IPS-18a (cell line): ENCODE data around the gene SUN1.

ENCODE experiments used
- H3K27ac ChIP-seq: one replicate; pipeline ENCODE4 v1.5.1; 2013; ENCODE audit warnings: low read length
- H3K27me3 ChIP-seq: one replicate; pipeline ENCODE4 v1.6.1; 2013; ENCODE audit warnings: mild to moderate bottlenecking, low read length; ENCODE audit not compliant: control insufficient read depth, insufficient read depth
- H3K36me3 ChIP-seq: one replicate; pipeline ENCODE4 v1.6.1; 2013; ENCODE audit warnings: low read depth, low read length; ENCODE audit not compliant: control insufficient read depth
- H3K4me1 ChIP-seq: one replicate; pipeline ENCODE4 v1.6.1; 2013; ENCODE audit warnings: low read depth, low read length; ENCODE audit not compliant: control insufficient read depth
- H3K4me3 ChIP-seq: one replicate; pipeline ENCODE4 v1.5.1; 2013; ENCODE audit warnings: low read length
- H3K9ac ChIP-seq: one replicate; pipeline ENCODE4 v1.6.1; 2013; ENCODE audit warnings: mild to moderate bottlenecking, low read length, moderate library complexity
- H3K9me3 ChIP-seq: one replicate; pipeline ENCODE4 v1.6.1; 2013; ENCODE audit warnings: low read depth, low read length; ENCODE audit not compliant: control insufficient read depth

Gene SUN1

GRCh38 chr7:830069-830468 is 2.2 kb upstream of the SUN1 start:
- no peaks in the 10 kb centered on the region for H3K36me3 ChIP-seq
- no peaks in the 10 kb centered on the region for H3K9me3 ChIP-seq
- no peak overlapping the region for H3K27ac ChIP-seq
- no peak overlapping the region for H3K9ac ChIP-seq
- no peak overlapping the region for H3K4me3 ChIP-seq
- no peaks in the 10 kb centered on the region for H3K27me3 ChIP-seq
- H3K4me1 ChIP-seq, result peaks cover 11% of the 10 kb centered on the region

- Histone ChIP-seq H3K9ac (no peak overlapping the region), H3K36me3 (no peaks in the 10 kb centered on the region), H3K4me1 (peaks cover 7% of the 10 kb centered on the region), H3K4me3 (no peak overlapping the region), H3K27ac (no peak overlapping the region), H3K27me3 (no peaks in the 10 kb centered on the region), H3K9me3 (no peaks in the 10 kb centered on the region)
Measured at GRCh38 chr7:831596-832166, 595 bp upstream of the SUN1 start.

GRCh38 chr7:832968-833424 is 720 bp downstream of the SUN1 start:
- H3K9ac ChIP-seq, result no peak overlapping the region
- no peak overlapping the region for H3K27ac ChIP-seq
- peaks cover 7% of the 10 kb centered on the region for H3K4me1 ChIP-seq

GRCh38 chr7:833601-834258 is 1.5 kb downstream of the SUN1 start:
- Histone ChIP-seq H3K27me3 (no peaks in the 10 kb centered on the region), H3K4me1 (peaks cover 7% of the 10 kb centered on the region), H3K4me3 (no peak overlapping the region), H3K36me3 (peaks cover under 1% of the 10 kb centered on the region), H3K9me3 (no peaks in the 10 kb centered on the region), H3K9ac (no peak overlapping the region), H3K27ac (no peak overlapping the region)

More at GRCh38 chr7:832968-833424, 720 bp downstream of the SUN1 start:
- Histone ChIP-seq H3K36me3 (no peaks in the 10 kb centered on the region), H3K4me3 (no peak overlapping the region), H3K27me3 (no peaks in the 10 kb centered on the region), H3K9me3 (no peaks in the 10 kb centered on the region)

GRCh38 chr7:834277-834676 is 2.0 kb downstream of the SUN1 start:
- peaks cover 6% of the 10 kb centered on the region for H3K36me3 ChIP-seq
- no peak overlapping the region for H3K4me3 ChIP-seq
- H3K27me3 ChIP-seq, result no peaks in the 10 kb centered on the region
- peaks cover 7% of the 10 kb centered on the region for H3K4me1 ChIP-seq
- no peak overlapping the region for H3K27ac ChIP-seq
- H3K9ac ChIP-seq, result no peak overlapping the region
- H3K9me3 ChIP-seq, result no peaks in the 10 kb centered on the region

GRCh38 chr7:835021-835420 is 2.7 kb downstream of the SUN1 start:
- H3K4me3 ChIP-seq, result no peak overlapping the region
- H3K36me3 ChIP-seq, result peaks cover 11% of the 10 kb centered on the region
- H3K4me1 ChIP-seq, result peaks cover 7% of the 10 kb centered on the region
- no peak overlapping the region for H3K27ac ChIP-seq
- no peaks in the 10 kb centered on the region for H3K9me3 ChIP-seq
- no peaks in the 10 kb centered on the region for H3K27me3 ChIP-seq
- no peak overlapping the region for H3K9ac ChIP-seq

GRCh38 chr7:835485-836401 is 3.5 kb downstream of the SUN1 start:
- Histone ChIP-seq H3K4me3 (no peak overlapping the region), H3K27me3 (no peaks in the 10 kb centered on the region), H3K4me1 (peaks cover 7% of the 10 kb centered on the region), H3K27ac (no peak overlapping the region), H3K9me3 (no peaks in the 10 kb centered on the region), H3K36me3 (peaks cover 15% of the 10 kb centered on the region), H3K9ac (no peak overlapping the region)

- Histone ChIP-seq H3K27ac (no peak overlapping the region), H3K9ac (no peak overlapping the region), H3K9me3 (no peaks in the 10 kb centered on the region), H3K27me3 (no peaks in the 10 kb centered on the region), H3K36me3 (peaks cover 15% of the 10 kb centered on the region), H3K4me1 (peaks cover 7% of the 10 kb centered on the region), H3K4me3 (no peak overlapping the region)
Measured at GRCh38 chr7:836429-836828, 4.2 kb downstream of the SUN1 start.

GRCh38 chr7:837001-837400 is 4.7 kb downstream of the SUN1 start:
- no peaks in the 10 kb centered on the region for H3K9me3 ChIP-seq
- H3K36me3 ChIP-seq, result peaks cover 21% of the 10 kb centered on the region
- H3K27me3 ChIP-seq, result no peaks in the 10 kb centered on the region
- H3K4me1 ChIP-seq, result peaks cover 5% of the 10 kb centered on the region
- no peak overlapping the region for H3K4me3 ChIP-seq
- no peak overlapping the region for H3K27ac ChIP-seq
- H3K9ac ChIP-seq, result no peak overlapping the region

- Histone ChIP-seq H3K4me3 (no peak overlapping the region), H3K9me3 (no peaks in the 10 kb centered on the region), H3K27ac (no peak overlapping the region), H3K27me3 (no peaks in the 10 kb centered on the region), H3K4me1 (no peaks in the 10 kb centered on the region), H3K9ac (no peak overlapping the region), H3K36me3 (peaks cover 49% of the 10 kb centered on the region)
Measured at GRCh38 chr7:840001-840600, 7.8 kb downstream of the SUN1 start.

GRCh38 chr7:841943-842342 is 9.7 kb downstream of the SUN1 start:
- no peak overlapping the region for H3K9ac ChIP-seq
- no peaks in the 10 kb centered on the region for H3K9me3 ChIP-seq
- H3K27ac ChIP-seq, result no peak overlapping the region
- H3K36me3 ChIP-seq, result peaks cover 49% of the 10 kb centered on the region
- no peaks in the 10 kb centered on the region for H3K27me3 ChIP-seq
- H3K4me1 ChIP-seq, result no peaks in the 10 kb centered on the region
- H3K4me3 ChIP-seq, result no peak overlapping the region
